ENCODE measurements around the gene RPS5.
"Not testable (repeated sequence)": the region's sequence is repeated elsewhere in the genome, so short reads cannot be mapped to it uniquely, and the experiment has no call there.

The RPS5 gene

GRCh38 chr19:58356766-58357480 is 30.1 kb upstream of the RPS5 start:
- no peak for DNase-seq

GRCh38 chr19:58357481-58358145 is 29.5 kb upstream of the RPS5 start:
- DNase-seq: no peak

GRCh38 chr19:58361900-58362271 is 25.2 kb upstream of the RPS5 start:
- DNase-seq: no peak

- peak; percentile 92 for DNase-seq
Measured at GRCh38 chr19:58362272-58362994, 24.6 kb upstream of the RPS5 start, which contains the start of gene ZNF497. Gene ZNF497 (minus strand): TSS chr19:58362751. CDS start chr19:58357635, 5,116 bp downstream.

GRCh38 chr19:58364146-58364545 is 22.9 kb upstream of the RPS5 start:
- no peak for DNase-seq

- no peak for DNase-seq
Measured at GRCh38 chr19:58366585-58367430, 20.3 kb upstream of the RPS5 start.

GRCh38 chr19:58367698-58368454 is 19.2 kb upstream of the RPS5 start:
- no peak for DNase-seq

GRCh38 chr19:58368561-58369360 is 18.3 kb upstream of the RPS5 start:
- DNase-seq: no peak

- DNase-seq: no peak
Measured at GRCh38 chr19:58372311-58373133, 14.5 kb upstream of the RPS5 start.

GRCh38 chr19:58374200-58374599 is 12.9 kb upstream of the RPS5 start:
- no peak for DNase-seq

GRCh38 chr19:58376724-58377123 is 10.3 kb upstream of the RPS5 start:
- DNase-seq: not testable (repeated sequence)

- no peak for DNase-seq
Measured at GRCh38 chr19:58379246-58379645, 7.8 kb upstream of the RPS5 start.

GRCh38 chr19:58380037-58380661 is 6.9 kb upstream of the RPS5 start:
- DNase-seq: no peak

- DNase-seq: peak; percentile 90
Measured at GRCh38 chr19:58380662-58381459, 6.2 kb upstream of the RPS5 start, which contains the start of gene ZNF837. Gene ZNF837 (minus strand): TSS chr19:58381030. CDS start chr19:58369332, 11,698 bp downstream.

GRCh38 chr19:58381460-58382212 is 5.4 kb upstream of the RPS5 start:
- DNase-seq: no peak

- no peak for DNase-seq
Measured at GRCh38 chr19:58382997-58383603, 4.0 kb upstream of the RPS5 start.

GRCh38 chr19:58385313-58385890 is 1.7 kb upstream of the RPS5 start:
- DNase-seq: no peak

Data from activated gamma-delta T cell (primary cell).